Hippocampal formation (tissue), 2 donors: Measurements from ENCODE around the gene KRTAP3-1.
"Not testable (repeated sequence)": the region's sequence is repeated elsewhere in the genome, so short reads cannot be mapped to it uniquely, and the experiment has no call there.

Source experiments
- DNase-seq, 2 donors: peaks; one replicate each; lab custom pipeline; 2025; lab: John Stamatoyannopoulos, UW

Gene KRTAP3-1

GRCh38 chr17:41015454-41015853 is 6.5 kb upstream of the KRTAP3-1 start:
- DNase-seq: no peak

DNA sequence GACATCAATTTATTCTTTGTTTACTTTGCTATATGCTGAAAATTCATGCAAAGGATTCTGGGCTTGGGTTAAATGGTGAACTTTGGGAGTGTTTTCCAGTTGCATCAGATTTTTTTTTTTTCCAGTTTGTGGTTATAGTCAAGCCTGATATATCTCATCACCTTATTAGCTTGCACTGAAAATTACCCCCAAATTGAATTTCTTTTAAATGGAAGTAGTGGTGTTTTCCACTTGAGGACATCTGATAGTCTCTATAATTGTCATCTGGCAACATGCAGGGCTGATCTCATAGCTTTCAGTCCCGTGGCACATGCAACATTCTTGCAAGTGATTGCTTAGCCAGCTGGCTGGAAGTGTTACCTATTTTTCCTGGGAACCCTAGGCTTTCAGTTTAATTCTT is 4.7 kb upstream of the KRTAP3-1 start:
- DNase-seq: no peak

DNA sequence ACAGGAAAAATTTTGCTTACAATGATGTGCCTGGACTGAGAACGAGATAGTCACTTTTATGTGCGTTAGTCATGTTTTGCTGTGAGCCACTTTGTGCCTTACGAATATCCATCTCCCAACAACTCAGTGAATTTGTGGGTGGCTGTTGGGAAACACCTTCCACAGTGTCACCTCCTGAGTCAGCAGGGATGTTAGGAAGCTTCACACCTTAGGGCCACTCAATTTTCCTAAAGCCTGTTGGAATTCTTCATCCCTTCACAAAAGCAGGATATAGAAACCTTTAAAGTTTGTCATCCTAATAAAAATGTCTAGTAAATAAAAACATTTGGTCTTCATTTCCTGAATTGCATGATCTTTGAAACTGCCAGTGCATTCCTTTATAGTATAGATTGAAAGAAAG is 4.3 kb upstream of the KRTAP3-1 start:
- no peak for DNase-seq

DNA sequence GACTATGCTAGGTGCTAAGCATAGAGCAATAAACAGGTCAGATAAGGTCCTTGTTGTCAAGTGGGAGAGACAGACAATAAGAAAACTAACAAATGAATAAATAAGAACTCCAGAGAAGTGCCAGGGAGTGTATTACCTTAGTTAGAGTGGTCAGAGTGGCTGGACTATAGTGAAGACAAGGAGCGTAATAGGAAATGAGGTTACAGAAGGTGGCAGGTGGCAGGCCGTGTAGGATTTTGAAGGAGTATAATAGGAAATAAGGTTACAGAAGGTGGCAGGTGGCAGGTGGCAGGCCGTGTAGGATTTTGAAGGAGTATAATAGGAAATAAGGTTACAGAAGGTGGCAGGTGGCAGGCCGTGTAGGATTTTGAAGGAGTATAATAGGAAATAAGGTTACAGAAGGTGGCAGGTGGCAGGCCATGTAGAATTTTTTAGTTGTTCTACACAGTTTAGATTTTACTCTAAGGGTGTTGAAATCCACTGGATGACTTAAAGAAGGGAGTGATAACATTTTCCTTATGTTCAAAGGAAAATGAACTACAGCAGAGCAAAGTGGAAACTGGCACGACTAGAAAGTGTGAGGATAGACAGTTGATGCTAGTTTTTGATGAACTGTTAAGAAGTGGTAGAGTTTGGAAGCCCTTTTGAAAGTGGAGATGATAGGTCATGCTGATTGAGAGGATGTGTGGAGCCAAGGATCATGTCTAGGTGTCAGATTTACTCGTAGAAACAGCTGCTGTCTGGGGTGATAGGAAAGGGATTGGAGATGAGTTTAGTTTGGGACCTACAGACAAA is 3.6 kb upstream of the KRTAP3-1 start:
- DNase-seq: no peak

GRCh38 chr17:41010441-41010840 is 1.5 kb upstream of the KRTAP3-1 start:
- no peak for DNase-seq

GRCh38 chr17:41009936-41010335 is 1.0 kb upstream of the KRTAP3-1 start:
- DNase-seq: no peak

DNA sequence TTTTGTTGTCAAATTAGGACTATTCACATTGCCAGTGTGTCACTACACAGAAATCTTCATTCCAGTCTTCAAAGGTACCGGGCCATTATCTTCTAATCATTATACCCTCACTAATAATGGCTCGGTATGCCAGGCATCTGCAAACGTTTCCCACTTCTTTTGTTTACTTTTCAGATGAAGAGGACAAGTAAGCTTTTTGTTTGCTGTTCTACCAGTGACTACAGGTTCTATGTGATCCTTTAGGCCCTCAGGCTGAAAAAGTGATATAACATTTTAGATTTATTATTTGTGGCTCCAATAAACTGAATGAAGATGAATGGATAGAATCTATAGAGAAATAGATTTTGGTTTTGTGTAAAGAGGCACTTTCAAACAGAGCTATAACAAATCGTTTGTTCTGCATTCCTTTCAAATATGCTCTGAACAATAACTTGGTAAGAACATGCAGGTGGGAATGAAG is 403 bp upstream of the KRTAP3-1 start:
- no peak for DNase-seq

GRCh38 chr17:41004397-41004796 is 4.5 kb downstream of the KRTAP3-1 start:
- DNase-seq: no peak

DNA sequence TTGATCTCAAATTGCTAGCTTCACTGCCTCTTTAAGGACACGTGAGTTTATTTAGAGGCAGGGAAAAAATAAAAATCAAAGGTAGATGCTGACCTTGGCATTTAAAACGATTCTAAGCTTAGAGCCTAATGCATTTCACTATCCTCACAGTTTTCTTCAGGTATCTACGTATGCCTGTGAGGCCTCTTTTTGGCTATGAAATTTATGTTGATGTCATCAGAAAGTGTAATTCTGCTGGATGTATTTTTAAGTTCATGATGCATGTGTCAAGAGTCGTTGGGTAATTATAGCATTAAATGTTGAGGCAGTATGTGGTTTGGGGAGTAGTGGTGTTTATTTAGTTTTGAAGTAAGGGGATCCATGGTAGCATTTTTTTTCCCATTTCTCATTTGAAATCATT is 5.0 kb downstream of the KRTAP3-1 start:
- DNase-seq: no peak

GRCh38 chr17:41002814-41003213 is 6.1 kb downstream of the KRTAP3-1 start:
- DNase-seq: no peak

- no peak for DNase-seq
Measured at GRCh38 chr17:41001795-41002194, 7.1 kb downstream of the KRTAP3-1 start.

DNA sequence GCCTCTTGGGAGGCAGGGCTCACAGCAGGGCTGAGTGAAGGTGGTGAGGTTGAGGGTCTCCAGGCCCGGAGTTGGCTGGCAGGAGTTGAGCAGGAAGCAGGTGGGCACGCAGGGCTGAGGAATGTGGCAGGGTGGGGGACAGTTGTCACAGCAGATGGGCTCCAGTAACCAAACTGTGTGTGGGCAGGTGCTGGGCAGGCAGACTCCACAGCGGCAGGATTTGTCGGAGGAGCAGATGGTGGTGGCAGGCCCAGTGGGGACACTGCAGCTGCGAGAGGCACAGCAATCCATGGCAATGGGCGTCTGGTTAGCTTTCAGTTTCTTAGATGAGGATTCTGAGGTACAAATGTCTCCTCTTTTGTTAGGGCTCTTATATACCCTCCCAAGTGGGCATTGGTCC is 9.4 kb downstream of the KRTAP3-1 start, which contains the start of gene KRTAP3-2:
TSS of gene KRTAP3-2 (minus strand) at position 344 of the 400 bp plus-strand sequence. CDS start at position 291, 53 bp downstream.
- DNase-seq: not testable (repeated sequence)

DNA sequence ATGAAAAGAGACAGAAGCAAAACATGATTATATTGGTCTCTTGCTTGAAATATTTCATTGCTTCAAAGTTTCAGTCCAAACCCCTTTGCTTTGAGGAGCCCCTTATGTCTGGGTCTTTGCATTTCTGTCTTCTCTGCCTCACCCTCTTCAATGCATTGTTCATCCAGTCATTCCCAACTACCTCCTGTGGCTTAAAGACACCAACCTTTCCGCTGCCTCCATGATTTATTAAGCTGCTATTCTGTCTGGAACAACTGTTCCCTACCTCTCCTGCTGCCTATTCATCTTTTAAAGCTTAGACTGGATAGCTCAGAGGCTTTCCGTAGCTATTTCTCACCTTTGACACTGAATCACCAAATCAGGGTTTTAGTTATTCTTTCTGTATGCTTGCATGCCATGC is 11.6 kb downstream of the KRTAP3-1 start:
- no peak for DNase-seq

- DNase-seq: no peak
Measured at GRCh38 chr17:40996829-40997228, 12.1 kb downstream of the KRTAP3-1 start.

GRCh38 chr17:40995116-40995515 is 13.8 kb downstream of the KRTAP3-1 start:
- no peak for DNase-seq

DNA sequence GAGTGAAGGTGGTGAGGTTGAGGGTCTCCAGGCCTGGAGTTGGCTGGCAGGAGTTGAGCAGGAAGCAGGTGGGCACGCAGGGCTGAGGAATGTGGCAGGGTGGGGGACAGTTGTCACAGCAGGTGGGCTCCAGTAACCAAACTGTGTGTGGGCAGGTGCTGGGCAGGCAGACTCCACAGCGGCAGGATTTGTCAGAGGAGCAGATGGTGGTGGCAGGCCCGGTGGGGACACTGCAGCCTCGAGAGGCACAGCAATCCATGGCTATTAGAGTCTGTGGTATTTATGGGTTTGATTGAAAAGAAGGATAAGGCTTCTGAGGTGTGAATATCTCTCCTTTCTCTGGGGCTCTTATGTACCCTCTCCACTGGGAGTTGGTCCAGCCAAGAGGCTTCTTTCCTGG is 15.1 kb downstream of the KRTAP3-1 start, which contains the start of gene KRTAP3-3:
TSS of gene KRTAP3-3 (minus strand) at position 326 of the 400 bp plus-strand sequence. CDS start at position 259, 67 bp downstream.
- DNase-seq: no peak

DNA sequence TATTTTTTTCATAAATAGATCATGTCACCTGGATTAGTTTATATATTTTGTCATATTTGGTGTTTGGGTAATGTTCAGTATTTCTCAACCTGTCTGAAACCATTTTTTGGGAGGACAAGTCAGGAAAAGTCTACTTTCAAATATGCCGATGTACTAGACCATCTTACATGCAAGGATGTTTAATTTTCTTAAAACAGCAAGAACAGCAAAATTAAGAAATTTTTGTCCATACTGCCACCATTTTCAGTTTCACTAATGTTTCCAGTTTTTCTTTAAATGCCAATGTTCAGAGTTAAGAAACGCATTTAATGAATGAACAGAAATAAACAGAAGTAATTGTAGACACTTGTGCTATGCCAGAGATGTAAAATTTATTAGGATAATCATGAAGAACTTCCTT is 15.8 kb downstream of the KRTAP3-1 start:
- no peak for DNase-seq

DNA sequence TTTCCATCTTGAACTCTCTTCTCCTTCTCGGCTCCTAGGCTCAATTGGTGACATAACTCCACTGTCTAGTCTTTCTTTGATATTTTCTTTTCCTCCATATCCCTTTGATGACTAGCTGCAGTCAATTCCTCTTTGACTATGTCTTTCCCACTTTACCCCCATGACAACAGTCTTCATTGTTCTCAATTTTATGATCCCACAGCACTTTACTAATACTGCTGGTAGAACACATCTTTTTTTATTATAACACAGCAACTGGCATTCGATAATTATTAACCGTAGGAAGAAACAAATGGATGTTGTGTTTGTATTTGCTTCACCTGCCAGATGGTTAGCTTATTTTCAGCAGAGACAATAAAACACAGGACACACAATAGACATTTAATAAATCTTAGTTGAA is 16.3 kb downstream of the KRTAP3-1 start:
- no peak for DNase-seq

GRCh38 chr17:40986920-40987319 is 22.0 kb downstream of the KRTAP3-1 start:
- no peak for DNase-seq

- DNase-seq: no peak
Measured at GRCh38 chr17:40984226-40984625, 24.7 kb downstream of the KRTAP3-1 start, which contains the start of gene KRT40. Gene KRT40 (minus strand): TSS chr17:40984326. CDS start chr17:40984273, 53 bp downstream.

GRCh38 chr17:40981115-40981514 is 27.8 kb downstream of the KRTAP3-1 start:
- no peak for DNase-seq

DNA sequence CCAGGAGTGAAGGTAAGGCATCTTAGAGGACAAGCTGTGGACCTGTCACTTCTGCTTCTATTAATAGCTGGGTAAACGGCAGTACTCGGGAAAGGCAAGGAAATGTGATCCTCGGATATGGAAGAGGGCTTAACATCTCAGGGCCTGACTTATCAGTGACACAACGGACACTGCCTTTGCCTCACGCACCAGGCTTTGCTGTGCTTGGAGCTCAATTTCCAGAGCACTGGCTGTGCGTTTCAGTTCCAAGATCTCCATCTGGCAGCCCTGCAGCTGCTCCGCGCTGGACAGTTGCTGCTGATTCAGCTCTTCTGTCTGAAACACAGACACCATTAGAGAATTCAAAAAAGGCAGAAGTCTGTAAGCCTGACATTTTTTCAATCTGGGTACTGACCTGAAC is 28.3 kb downstream of the KRTAP3-1 start:
- peak; percentile 6 to 37 for DNase-seq

DNA sequence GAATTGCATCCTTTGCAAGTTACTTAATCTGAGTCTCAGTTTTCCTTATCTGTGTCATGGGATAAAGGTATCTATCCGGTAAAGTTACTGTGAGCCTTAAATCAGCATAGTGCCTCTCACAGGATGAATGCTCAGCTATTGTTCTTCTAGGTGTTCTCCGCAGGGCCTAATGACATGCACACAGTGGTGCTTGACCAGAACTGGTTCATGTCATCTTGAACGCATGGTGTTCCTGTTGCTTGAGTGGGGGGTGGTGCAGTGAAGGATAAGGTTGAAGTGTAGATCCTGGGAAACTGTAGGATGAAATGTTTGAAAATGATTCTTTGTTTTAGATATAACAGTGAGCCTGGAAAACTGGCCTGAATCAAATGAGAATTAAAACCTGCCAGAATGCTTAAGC is 28.8 kb downstream of the KRTAP3-1 start:
- no peak for DNase-seq
